GM18505 (cell line): ENCODE measurements around the gene CTSE.

Source experiments
- ATAC-seq: cut with Tn5 transposase; IDR thresholded peaks from one replicate; pipeline ENCODE4 v1.9.1; 2021; ENCODE audit not compliant: unreplicated experiment
- POLR2A ChIP-seq: IDR thresholded peaks from 4 replicates; pipeline ENCODE4 v1.6.1; 2011; ENCODE audit warnings: borderline replicate concordance; ENCODE audit not compliant: insufficient read depth, insufficient read length; ENCODE audit errors: extremely low read depth

The CTSE gene

DNA sequence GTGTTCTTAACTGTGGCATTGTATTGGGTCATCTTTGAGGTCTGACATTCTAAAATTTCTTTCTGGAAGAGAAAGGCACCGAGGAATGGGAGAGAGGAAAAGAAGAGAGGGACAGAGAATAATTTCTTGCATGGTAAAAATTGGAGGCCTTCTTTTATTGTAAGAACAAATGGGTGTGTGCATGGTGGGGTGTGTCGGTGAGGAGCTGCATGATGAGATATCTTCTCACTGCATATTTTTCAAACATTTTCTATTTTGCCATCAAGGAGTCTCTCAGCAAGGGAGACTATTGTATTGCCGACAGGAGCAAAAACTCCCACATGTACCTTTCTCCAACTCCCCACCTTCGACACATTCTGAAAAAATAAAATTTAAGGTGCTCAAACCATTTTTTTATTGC is 6.5 kb upstream of the CTSE start:
- no peak for TF ChIP-seq POLR2A

DNA sequence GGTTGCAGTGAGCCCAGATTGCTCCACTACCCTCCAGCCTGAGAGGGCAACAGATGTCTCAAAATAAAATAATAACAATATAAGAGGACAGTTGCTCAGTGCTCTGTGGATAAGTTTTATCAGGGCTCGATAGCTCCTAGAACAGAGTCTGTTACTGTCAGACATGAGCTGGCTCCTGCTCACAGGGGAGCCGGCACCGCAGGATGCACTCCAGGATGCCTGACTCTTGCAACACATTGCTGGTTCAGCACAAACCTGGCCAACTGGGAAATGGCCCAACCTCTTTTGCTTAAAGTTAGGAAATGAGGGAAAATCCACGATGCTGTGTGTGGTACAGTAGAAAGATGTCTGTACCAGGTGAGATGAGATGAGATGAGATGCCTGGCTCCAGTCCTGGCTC is 5.8 kb upstream of the CTSE start:
- ATAC-seq, result no peak
- TF ChIP-seq POLR2A, result no peak

More for the DNA sequence above, 6.5 kb upstream of the CTSE start:
- ATAC-seq, result no peak

DNA sequence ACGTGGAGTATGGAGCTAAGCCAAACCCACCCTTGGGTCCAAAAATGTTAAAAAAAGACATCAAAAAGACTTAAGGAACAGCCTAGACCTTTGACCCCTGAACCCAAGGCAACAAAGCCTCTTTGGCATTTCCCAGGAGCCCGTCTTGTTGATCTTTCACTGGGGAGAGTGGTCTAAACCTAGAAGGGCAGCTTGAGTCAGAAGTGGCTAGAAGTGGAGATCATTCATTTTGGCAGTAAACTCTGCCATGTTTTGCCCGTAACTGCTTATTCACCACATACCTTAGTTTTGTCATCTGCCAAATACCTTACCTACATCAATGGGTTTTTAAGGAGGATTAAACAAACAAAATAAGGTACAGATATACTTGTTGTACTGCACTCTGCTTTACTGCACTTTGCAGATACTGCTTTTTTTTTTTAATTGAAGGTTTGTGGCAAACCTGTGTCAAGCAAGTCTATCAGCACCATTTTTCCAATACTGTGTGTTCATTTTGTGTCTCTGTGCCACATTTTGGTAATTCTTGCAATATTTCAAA is 1.7 kb upstream of the CTSE start:
- no peak for TF ChIP-seq POLR2A
- no peak for ATAC-seq

DNA sequence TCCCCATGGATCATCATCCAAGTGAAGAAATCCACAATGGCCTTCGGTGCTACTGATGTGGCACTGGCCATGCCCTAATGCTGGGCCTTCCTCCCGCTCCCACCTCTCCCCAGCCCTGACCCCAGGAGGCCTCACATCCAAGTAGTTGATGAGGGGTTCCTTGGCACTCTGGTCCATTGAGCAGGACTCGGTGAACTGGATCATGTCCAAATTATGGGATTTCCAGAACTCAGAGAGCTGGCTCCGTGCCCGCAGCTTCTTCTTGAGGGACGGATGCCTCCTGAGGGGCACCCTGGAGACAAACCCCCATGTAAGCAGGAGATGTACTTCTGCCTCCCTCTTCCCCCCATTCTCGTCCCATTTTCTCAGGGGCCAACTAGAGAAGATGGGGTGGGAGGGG is 929 bp downstream of the CTSE start:
- TF ChIP-seq POLR2A, result no peak

DNA sequence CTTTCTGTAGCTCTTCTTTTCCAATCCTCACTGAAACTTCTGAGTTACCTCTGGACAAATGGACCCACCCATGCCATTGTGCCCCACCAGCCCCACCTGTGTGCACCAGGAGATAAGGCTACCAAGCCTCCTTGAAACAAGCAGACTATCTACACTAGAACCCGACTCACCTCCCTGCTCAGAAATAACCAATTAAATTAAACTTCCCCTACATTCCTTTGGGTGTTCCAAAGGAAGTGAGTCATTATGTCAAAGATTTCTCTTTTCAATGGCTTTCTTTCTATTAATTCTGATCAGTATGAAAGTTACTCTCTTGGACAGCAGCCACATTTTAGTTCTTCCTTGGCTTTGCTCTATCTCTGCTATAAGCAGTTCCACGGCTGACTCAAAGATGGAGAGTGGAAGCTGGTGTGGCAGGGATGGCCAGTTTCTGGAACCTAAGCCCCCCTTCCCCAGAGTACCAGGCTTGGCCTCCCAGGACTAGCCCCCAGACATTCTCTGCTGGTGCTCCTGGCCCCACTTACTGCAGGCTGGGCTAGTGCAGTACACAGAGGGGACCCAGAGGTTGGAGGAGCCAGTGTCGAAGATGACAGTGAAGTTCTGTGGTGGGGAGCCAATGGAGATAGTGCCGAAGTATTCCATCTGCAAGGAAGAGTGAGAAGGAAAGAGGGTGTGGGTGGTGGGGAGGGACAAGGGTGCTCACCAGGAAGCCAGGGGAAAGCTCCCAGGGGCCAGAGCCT is 1.9 kb downstream of the CTSE start:
- no peak for ATAC-seq
- no peak for TF ChIP-seq POLR2A

More for the DNA sequence above, 929 bp downstream of the CTSE start:
- no peak for ATAC-seq

DNA sequence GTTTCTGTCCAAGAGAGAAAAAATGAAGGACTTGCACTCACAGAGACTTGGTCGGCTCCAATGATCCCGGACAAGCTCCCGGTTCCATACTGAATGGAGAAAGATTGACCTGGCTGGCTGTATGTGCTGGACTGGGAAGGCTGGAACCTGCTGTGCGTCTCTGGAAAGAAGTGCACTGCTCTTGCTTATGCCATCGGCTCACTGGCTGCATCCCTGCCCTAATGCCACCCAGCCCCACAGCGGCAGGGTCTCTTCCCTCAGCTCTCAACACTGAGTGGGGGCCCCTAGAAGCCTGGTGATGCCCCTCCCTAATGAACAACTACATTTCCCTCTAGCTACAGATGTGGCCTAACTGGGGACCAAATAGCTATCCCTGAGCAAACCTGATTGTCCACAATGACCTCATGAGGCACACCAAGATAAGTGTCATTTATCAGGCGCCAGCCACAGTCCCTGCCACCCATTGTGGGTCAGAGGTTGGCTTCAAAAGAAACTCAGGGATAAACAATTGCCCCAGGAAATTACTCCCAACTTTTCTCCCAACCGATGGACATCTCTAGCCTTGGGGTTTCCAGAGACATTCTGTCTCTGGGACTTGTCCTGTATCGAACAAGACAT is 2.6 kb downstream of the CTSE start:
- TF ChIP-seq POLR2A, result no peak
- ATAC-seq, result no peak

DNA sequence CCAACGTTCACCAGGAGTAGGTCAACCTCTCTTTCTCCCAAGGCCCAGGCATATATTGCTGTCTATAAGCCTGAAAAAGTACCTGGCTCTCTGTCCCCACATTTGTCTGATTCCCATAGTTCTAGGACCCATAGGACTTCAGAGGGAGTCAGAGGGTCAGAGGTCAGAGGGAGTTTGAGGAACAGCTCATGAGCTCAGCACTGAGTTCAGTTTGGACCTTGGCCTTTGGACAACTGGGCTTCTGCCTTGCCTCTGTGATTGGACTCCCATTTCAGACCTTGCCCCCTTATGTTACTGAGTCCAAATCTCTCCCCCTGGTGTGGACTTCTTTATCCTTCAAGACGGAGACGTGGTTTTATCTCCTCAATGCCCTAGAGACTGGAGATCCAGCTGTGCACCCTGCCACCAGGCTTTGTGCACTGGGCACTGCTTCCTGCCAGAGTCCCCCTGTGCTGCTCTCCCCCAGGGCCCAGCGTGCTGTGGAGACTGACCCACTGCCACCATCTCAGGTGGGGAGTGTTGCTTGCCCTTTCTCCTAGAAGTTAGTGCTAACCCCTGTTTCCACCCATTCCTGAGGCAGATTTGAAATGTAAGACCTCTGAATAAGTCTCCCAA is 3.2 kb downstream of the CTSE start:
- TF ChIP-seq POLR2A, result no peak
- no peak for ATAC-seq

DNA sequence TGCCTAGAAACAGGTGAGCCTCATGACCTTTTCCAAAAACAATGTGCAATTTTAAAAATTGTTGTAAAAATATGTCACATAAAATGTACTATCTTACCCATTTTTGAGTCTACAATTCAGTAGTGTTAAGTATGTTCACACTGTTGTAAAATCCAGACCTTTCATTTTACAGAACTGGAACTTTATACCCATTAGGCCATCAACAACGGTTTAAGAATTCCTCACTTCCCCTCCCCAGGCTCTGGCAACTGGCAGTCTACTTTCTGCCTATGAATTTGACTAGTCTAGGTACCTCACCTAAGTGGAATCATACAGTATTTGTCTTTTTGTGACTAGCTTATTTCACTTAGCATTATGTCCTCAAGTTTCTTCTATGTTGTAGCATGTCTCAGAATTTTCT is 8.6 kb downstream of the CTSE start:
- TF ChIP-seq POLR2A, result no peak
- ATAC-seq, result no peak

DNA sequence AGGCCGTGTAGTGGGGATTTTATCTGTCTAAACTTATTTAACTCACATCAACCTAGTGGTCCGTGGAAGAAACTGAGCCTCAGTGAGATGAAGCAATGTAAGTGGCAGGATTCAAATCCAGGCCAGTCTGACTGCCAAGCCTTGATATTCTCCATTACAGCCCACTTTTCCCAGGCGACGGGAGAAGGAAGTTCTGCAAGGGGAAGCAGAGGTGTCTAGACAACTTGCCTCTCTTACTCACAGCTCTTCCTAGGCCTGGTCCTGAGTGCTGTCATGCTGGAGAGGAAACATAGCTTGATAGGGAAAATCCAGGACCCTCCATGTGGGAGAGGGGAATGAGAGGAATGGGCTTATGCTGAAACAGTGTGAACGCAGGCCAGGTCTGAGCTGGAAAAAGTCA is 9.1 kb downstream of the CTSE start:
- no peak for ATAC-seq

DNA sequence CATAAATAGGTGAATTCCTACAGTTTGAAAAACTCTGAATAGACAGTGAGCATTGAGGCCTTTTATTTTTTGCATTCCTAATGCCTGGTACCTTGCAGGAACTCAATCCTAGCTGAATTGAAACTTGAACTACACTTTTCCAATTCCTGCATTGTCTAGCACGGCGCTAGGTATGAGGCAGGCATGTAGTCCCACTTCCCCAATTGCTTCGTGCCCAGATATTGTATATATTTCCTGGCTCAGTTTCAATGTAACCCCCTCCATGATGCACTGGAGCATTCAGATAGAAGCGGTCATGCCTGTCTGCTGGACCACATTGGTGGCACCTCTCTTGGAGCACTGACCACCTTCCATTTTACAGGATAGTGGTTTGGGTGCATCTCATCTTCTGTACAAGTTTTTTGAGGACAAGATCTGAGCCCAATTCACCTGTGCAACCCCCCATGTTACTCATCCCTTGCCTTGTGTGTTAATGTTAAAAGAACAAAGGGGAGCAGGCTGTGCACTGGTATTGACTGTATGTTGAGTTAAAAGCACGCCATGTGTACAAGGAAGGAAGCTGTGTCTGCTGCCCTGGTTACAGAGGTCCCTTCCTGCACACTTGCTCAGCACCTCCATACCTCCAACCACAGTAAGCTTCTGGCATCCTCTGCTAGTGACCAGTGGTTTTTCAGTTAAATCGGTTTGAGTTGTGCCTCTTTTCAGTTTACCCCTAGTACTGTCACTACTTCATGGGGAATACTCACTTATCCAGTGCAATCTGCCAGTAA is 10.5 kb downstream of the CTSE start:
- no peak for ATAC-seq
- TF ChIP-seq POLR2A, result no peak

More for the DNA sequence above, 9.1 kb downstream of the CTSE start:
- no peak for TF ChIP-seq POLR2A

DNA sequence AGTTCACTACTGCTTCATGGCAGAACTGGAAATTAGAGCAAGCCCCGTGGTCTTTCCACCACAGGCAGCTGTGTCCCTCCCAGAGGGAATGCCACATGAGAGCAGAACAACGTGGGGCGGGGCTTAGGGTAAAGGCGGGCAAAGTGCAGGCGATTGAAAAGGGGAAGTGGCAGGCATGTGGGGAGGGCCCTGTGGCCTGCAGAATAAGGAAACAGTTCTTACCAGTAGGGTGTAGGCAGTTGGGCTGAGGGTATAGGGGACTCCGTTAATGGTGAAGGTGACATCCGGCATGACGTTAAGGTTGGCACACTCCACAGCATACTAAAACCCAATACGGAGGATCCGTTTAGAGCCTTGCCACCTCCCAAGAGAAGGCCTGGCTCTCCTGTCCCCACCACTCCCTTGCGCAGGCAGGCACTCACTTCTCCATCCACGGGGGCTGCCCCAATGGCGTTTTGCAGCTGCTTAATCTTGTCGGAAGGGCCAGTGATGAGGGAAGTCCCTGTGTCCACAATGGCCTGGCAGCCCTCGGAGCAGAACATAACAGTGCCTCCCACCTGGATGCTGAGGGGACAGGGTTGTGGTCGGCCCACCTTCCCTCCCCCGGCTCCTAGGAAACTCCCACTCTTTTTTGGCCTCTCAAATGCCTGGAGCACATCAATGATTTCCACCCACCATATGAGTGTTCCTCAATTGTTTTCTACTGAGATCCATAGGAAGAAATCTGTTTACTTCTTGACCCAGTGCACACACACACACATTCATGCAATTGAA is 11.4 kb downstream of the CTSE start:
- ATAC-seq, result peak; percentile 97
- no peak for TF ChIP-seq POLR2A

DNA sequence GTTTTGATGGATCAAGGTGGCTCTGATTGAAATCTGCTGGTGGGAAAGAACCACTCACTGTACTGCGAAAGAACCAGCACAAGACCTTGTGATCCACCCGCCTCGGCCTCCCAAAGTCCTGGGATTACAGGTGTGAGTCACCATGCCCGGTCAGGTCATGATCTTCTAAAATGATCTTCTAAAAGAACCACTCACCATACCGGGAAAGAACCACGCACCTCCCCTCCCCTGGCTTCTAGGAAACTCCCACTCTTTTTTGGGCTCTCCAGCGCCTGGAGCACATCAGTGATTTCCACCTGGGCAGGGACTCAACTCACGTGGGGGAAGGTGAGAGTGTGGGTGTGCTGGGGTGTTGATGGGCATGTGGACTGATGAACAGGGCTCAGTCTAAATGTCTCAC is 12.6 kb downstream of the CTSE start:
- no peak for ATAC-seq
- no peak for TF ChIP-seq POLR2A

DNA sequence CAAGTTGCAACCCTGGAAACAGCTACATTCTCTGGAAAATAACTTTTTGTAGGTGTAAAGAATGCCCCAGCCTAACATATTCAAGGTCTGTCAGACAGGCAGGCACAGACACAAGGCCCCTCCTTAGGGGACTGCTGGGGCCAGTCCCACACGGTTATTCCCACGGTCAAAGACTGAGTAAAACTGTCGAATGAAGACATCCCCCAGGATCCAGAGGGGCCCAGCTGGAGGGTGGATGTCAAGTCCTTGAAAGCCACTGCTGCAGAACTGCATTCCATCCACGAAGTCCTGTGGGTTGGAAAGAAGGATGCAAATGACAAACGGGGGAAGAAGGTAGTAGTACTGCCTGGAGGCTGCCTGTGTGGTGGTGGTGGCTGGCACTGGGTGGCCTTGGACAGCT is 13.6 kb downstream of the CTSE start:
- TF ChIP-seq POLR2A, result no peak
- ATAC-seq, result no peak

DNA sequence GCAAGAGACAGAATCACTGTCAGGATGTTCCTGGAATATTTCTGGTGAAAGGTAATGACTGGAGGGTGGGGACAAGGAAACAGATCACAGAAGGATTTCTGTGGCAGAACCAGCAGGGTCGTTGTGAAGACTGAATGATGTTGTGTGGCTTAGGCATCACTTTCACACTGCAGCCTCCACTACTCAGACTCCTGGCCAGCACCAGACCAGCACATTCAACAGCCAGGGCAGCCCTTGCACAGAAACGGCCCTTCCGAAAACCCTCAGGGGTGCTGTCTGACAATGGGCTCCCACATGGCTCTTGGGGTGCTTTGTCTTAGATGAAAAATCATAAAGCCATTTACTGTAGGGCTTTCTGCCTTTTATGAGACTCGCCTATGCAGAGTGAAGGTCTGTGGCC is 16.7 kb downstream of the CTSE start:
- no peak for ATAC-seq

More for the DNA sequence above, 16.7 kb downstream of the CTSE start:
- no peak for TF ChIP-seq POLR2A
